ENCODE measurements around the gene CHN2.
A peak's percentile ranks its signal among the peaks of the same experiment; 100 is the strongest.

CHN2 gene

DNA sequence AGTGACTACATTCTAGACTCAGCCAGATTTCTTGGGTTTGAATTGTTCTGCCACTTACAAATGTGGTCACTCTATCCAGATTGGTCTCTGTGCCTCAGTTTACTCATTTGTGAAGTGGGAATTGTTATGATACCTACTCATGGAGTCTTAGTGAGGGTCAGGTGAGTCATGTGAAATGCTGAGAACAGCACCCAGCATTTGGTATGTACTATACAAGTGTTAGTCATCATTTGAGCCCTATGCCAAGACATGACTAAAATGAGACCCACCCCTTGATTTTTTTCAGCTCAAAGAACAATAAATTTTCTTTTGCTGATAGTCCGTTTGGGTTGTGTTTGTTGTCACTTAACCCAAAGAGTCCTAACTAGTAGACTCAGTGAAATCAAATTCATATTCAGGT lies 92.8 kb downstream of the CHN2 start:
- DNase-seq, result no peak

DNA sequence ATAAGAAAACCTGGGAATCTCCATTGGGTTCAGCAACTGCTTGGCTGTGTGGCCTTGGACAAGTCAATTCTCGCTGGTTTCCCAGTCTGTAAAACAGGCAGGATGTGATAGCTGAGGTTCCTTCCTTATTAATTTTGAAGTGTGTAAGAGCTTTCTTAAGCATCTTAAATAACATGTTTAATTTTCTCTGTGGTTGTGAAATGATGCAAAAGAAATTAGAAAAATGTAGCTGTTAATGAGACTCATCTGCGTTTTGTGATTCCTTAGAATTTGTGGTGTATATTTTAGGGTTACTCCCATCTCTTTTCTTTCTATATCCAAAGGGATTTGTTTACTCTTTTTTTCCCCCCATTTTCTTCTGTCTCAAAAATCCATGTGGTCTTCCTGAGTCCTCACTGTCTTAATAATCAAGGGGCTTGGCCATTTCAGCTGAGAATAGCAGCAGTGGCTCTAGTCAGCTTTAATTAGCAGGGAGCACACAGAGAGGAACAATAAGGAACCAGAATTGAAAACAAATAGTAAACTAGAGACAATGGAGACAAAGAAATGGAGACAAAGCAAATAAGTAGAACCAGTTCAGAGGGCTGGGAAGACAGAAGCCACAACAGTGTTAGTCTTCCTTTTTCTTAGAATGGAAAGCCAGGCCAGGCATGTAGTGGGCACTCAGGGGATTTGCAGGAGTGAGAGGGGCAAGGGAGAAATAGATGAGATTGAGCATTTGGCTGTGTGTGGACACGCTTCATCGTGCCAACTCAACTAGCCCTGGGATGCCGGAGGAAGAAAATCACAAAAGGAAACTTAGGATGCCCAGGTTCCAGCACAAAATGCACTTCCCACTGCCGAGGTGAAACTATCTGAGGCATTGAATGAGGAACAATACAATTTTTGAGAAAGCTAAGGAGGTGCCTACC lies 93.9 kb downstream of the CHN2 start:
- no peak for DNase-seq

DNA sequence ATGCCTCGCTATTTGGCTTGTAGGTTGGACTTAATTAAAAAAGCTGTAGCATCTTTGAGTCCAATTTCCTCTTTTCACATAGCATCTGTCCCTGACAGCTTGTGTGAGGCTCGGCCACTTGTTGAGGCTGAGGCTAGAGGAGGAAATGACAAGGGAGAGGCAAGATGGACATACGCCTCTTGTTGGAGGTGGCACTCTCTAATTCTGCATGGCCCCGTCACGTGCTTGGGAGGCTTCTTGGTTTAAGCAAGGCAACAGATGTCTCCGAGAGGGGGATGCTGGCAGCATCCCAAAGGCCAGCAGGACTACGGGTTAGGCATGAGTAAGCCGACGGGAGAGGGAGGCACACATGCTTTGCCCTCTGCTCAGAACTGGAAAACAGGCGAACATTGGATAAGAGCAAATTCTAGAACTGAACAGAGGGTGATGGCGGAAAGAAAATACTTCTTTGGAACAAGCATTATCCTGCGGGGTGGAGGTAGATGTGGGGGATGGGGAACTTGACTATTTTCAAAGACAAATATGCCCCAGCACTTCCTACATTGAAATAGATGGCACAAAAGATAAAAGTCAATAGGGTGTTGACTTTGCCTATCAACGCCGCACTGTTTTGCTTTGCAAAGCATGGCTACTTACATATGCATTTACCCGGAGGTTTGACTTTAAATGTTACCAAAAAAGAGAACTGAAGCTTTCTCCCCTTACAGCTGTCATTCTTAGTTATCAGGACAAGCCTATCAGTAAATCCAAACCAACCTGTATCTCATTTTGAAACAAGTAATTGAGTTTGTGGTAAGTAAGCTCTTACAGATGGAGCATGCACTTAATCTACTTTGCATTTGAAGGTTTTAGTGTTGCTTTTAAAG lies 94.8 kb downstream of the CHN2 start:
- peak; percentile 42 for DNase-seq

DNA sequence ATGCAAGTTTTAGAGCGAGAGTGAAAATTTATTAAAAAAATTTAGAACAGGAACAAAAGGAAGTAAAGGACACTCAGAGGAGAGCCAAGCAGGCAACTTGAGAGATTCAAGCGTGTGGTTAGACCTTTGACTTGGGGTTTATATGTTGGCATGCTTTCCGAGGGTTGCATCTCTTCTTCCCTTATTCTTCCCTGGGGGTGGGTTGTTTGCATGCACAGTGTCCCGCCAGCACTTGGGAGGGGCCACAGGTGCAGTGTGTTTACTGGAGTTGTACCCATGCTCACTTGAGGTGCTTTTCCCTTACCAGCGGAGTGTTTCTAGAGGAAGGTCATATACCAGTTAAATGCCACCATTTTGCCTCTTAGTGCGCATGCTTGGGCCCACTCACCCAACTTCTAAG lies 96.3 kb downstream of the CHN2 start:
- no peak for DNase-seq

DNA sequence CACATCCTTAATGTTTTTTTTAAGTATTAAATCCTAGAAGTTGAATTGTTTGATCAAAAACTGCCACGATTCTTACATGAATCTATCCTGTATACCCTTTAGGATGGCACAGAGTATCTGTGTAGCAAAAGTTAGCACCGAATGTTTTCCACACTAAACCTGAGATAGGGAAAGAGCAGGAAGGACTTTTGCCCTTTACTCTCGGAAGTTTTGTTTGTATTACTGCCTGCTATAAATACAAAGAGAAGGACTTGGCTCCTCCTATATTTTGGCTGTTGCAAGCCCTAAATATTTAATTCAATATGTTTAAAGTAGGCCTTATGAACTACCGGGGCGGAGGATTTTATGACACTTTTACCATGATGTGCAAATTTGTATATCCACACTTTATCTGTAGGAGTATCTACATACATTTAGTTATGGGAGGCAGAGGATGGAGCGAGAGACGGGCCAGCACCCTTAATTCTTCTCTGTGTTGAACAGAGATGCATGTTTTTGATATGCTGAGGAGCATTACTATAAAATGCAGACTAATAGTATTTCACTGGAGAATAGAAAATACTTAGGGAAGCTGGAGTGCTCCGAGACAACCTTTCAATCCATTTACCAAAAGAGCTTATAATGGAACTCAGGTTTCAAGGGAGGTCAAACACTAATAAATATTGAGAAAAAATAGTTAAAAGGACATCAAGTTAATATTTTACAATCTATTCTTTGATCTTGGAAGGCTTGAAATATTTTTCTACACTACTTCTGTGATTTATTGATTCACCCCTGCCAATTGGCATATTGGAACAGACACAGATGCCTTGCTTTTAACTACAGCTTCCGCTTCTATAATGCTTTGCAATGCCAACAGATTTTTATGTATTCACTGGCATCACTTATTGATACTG lies 97.4 kb downstream of the CHN2 start:
- no peak for DNase-seq

DNA sequence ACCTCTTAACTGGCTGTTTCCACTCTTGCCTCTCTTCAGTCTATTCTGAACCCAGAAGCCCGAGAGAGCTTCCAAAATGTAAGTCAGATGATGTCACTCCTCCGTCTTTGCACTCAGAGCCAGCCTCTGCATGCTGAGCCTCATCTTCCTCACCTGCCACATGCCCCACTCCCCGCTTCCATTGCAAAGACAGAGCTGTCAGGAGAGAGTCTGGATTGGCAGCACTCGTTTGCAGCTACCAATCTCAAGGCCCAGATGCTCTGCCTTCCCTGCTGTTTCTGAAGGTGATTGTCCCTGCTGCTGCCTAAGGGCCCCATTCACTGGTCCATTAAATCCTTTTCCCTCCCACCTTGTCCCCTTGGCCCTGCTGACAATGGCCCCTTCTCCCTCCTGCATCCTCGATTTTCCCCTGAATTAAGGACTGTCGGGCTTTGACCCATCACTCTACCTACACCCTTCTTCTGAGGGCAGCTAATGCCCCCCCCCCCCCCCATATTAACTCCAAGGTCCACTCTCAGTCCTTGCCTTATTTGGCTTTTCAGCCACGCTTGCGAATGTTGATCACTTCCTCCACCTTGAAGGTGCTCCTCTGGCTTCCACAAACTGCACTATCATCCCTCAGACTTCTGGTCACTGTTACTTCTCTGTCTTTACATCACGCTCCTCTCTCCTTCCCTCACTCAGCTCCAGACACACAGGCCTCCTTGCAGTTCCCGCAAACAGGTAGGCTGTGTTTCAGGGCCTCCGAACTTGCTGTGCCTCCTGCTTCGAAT lies 98.5 kb downstream of the CHN2 start:
- DNase-seq, result no peak

DNA sequence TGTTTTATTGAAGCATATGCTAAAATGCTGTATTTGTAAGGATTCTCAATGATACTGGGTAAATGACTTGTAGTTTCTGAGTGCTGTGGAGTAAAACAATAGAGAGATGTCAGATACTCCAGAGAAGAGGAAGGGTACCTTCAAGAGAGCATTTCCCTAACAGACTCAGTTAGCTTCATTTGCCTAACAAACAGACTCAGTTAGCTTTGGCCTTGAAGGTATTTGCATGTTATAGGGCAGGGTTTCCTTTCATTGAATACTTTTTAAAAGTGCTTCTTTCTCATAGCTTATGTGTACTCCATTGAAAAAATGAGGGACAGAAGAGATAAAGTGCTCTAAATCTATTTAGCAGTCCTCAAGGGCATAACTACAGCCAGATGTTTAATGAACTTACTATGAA lies 101.8 kb downstream of the CHN2 start:
- DNase-seq, result no peak

DNA sequence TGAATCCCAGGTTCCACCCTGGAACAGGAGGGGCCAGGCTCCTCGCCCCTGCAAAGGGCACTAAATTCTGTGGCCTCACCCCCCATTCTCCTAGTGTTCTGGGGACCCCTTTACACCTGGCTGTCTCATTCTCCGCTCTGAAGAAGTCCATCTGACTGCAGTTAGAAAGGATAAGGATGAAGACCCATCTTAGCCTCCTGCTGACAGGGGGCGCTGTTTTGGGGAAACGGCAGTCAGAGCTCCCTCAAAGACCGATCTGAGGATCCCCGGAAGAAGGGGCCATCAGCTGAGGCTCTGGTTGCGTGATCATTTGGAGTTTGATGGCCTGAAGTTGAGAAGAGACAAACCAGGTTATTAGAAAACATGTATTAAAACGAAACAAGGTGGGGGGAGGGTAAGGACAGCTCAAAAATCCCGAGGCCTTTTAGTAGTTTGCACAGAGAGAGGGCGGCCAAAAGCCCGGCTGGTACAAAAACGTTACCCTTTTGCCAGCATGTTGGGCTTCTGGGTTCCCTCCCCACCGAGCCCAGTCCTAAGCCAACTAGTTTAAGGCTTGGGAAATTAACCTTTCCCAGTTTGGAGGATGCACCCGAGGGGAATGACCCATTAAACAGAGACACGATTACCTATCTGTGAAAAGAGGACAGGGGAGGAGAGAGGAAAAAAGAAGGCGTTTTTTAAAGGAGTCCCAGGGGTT lies 102.8 kb downstream of the CHN2 start:
- DNase-seq, result no peak

DNA sequence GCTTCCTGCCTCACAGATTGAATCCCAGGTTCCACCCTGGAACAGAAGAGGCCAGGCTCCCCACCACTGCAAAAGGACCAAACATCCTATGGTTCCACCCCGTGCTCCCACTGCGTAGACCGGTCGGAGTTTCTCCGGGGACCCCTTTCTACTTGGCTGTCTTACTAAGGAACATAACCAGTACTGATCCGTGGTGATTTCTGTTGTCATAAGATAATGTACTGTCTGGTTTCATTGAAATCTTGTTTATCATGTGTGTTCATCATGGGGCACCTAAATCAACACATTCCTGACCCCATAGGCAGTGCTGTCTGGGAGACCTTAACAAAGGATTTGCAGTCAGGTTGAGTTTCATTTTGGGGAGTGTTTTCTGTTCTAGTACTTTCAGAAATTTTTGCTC lies 104.5 kb downstream of the CHN2 start:
- no peak for DNase-seq

DNA sequence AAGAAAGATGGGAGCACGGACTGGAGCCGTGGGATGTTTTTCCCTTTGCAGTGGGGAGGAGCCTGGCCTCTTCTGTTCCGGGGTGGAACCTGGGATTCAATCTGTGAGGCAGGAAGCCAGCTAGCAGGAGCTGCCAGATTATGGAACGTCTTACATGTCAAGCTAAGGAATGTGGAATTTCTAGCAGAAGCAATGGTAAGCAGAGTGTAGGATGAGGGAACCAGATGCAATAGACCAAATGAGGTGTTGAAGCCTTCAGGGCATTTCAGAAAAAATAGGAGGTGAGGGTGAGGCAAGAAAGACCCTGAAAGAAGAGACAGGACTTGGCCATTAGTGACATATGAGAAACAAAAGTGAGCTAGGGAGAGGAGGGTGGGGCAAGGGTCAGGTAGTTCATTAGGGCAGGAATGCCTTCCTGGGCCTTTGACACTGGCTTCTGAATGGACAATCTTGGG lies 105.5 kb downstream of the CHN2 start:
- DNase-seq, result no peak

DNA sequence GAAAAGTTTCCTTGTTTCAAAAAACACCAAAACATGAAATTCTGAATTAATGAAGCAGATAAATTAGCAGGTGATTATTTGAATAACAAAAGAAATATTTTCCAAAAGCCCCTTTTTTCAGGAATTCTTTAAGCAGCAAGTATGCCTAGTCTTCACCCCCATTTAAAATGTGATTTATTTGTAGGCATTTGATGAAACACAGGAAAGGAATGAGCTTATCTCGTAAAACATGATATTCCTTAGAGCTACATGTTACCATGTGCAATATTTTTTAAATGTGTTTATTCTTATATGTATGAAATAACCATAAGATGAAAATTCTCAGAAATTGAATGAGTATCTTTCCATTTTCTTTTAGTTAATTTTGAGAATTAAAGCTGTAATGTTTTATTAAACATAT lies 106.1 kb downstream of the CHN2 start:
- no peak for DNase-seq

DNA sequence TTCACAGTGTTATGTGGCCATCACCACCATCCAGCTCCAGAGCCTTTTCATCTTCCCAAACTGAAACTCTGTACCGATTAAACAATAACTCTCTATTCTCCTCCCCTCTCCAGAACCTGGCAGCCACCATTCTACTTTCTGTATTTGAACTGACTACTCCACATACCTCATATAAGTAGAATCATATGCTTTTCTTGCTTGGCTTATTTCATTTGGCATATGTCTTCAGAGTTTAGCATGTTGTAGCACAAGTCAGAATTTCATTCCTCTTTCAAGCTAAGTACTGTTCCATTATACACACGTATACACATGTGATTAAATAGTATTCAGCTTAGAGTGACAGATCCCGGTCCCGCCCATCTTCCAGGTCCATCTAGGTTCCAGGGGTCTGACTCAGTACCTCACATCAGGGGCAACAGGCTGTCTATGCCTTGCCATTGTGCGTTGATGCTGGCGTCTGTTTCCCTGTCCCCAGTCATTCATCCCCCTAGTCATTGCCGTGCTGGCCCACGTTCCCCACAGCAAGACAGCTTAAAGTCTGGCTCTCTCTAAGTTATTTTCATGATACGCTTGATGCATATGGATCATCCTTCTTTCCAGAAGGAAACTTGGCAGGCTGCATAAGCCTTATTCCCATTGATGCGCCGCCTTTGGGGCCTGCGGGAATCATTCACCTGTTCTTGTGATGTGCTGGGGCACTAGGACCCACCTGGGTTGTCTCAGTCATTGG lies 108.3 kb downstream of the CHN2 start:
- no peak for DNase-seq

DNA sequence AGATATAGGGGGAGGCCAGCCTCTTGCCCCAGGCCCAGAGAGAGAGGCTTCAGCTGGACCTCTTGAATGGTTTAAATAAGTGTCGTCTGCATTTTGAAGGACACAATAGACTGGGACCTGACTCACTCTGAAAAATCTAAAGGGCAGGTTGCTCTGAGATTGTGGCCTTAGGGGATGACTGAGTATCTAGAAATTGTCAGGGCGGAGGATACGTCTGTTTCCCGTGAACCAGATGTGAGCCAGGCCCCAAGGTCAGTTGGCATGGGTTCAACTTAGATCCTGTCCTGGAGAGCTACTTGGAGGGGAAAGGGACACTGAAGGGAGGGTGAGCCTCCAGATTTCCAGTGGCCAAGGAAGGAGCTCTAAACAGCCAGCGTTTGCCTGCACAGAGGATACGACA lies 110.2 kb downstream of the CHN2 start:
- no peak for DNase-seq

DNA sequence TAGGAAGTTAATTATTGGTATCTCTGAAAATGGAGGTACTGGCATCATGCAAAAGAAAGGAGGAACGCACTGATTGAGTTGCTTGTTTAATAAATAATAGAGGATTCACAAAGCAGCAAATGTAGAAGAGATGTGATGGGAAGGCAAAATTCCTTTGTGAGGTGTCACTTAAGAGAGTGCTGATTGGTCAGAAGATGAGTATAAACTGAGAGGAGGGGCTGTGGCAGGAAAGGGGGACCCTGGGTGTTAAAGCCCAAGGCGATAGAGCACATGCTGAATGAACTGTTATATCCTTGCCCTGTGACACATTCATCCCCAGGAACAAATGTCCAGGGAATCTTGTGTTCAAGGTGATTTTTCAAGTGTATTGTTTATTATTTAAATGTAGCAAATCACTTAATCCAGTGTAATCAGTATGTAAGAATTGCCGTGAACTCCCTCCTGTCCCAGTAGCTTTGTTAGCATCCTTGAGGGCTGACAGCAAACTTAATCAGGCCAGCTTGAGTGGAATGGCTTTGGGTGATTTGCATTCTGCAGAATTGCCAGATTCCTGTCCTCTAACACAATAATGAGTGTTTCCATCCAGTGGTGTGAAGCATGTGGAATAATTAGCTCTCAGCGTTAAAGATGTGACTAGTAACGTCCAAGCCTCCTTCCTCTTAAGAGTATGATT lies 111.9 kb downstream of the CHN2 start:
- no peak for DNase-seq

DNA sequence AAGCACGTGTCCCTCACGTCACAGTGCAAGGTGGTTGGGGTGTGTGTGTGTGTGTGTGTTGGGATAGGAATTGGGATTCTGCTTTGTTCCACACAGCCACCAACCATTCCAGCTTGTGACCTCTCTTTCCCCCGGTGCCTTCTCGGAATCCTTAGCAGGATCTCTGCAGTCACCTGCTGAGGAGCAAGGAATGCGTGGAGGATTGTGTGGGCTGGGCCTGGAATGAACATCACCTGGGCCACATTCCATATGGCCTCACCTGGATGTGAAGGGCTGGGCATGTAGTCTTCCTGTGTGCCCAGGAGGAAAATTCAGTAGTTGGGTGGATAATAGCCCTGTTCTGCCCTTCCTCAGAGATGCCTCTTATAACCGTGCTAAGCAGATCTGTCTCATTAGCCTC lies 113.8 kb downstream of the CHN2 start:
- DNase-seq, result no peak

DNA sequence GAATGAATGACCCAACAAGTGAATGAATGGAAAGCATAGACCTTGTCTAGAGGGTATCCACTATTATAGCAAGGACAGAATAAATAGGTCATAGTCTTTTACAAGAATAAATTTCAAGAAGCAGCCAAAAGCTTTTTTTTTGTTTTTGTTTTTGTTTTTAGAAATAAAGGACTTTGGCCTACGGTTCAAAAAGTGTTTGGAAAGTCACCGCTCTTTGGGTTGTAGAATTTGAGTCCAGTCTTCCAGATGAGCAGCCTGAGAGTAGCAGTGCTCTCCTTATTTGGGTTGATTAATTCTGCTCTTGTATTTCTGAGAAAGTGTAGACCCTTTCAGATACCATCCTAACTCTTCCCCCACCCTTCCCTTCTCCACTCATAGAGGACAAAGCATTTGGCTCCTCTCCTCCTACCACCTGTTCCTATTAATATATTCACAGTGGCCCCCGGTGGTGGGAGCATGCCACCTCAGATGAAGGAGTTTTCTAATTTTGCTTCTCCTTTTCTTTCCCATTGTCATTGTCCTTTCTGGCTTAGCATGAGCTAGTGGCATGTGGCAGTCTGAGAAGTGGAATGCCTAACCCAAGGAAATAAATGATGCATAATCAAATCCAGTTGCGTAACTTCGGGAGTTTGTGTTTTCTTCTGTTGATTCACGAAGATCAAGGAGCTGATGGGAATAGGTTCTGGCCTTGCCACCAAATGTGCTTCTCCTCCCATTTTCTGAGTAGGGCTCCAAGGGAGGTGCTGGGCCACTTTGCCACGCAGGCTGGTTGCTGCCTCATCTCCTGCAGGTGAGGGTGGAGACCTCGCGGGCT lies 114.7 kb downstream of the CHN2 start:
- no peak for DNase-seq

DNA sequence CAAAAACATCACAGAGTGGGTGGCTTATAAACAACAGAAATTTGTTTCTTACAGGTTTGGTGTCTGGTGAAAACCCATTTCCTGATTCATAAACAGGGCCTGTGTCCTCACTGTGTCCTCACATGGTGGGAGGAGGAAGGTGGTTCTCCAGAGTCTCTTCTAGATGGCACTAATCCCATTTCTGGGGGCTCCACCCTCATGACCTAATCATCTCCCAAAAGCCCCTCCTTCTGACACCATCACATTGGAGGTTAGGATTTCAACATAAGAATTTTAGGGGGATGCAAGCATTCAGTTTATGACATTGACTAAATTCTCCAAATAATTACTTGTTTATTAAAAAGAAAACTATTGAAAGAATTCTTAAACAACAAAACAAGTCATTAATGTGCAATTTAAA lies 116.0 kb downstream of the CHN2 start:
- DNase-seq, result no peak

DNA sequence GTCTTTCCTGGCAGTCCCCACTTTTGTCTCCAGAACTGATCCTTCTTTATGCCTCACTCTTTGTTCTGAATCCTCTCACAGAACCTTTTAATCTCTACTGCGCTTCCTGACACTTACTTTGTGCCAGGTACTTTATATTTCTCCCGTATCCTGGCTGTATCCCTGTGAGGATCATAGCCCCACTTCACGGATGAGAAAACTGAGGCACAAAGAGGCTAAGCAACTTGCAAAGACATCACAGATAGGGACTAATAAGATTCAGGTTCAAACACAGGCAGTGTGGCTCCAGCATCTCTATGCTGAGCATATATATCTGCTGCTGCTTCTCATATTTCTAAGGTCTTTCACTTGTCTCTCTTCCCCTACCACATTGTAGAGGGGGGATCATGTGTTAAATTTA lies 116.7 kb downstream of the CHN2 start:
- no peak for DNase-seq

DNA sequence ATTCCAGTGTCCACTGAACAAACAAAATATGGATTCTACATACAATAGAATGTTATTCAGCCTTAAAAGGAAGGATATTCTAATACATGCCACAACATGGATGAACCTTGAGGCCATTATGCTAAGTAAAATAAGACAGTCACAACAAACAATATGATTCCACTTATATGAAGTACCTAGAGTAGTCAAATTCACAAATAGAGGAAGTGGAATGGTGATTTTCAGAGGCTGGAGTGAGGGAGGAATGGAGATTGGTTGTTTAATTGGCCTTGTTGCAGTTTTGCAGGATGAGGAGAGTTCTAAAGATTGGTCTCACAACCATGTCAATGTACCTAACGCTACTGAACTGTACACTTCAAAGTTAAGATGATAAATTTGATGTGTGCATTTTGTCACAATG lies 119.6 kb downstream of the CHN2 start:
- DNase-seq, result no peak
